DOHH2 (cell line): ENCODE measurements around the gene INPP4A.

Experiments used
- EZH2phosphoT487 ChIP-seq: fragments of 200-600 bp; sonication (generic); IDR thresholded peaks from 2 replicates; pipeline ENCODE4 v1.6.1; 2017; ENCODE audit warnings: borderline replicate concordance, mild to moderate bottlenecking, antibody characterized with exemption, low read length, moderate library complexity, mixed read lengths
- TF ChIP-seq, protein P1 (sequence below): fragments of 200-600 bp; sonication (generic); IDR thresholded peaks from one replicate; pipeline ENCODE4 v1.5.1; 2014; ENCODE audit warnings: antibody characterized with exemption, mild to moderate bottlenecking, low read depth, low read length; ENCODE audit not compliant: poor library complexity, severe bottlenecking

DNA sequence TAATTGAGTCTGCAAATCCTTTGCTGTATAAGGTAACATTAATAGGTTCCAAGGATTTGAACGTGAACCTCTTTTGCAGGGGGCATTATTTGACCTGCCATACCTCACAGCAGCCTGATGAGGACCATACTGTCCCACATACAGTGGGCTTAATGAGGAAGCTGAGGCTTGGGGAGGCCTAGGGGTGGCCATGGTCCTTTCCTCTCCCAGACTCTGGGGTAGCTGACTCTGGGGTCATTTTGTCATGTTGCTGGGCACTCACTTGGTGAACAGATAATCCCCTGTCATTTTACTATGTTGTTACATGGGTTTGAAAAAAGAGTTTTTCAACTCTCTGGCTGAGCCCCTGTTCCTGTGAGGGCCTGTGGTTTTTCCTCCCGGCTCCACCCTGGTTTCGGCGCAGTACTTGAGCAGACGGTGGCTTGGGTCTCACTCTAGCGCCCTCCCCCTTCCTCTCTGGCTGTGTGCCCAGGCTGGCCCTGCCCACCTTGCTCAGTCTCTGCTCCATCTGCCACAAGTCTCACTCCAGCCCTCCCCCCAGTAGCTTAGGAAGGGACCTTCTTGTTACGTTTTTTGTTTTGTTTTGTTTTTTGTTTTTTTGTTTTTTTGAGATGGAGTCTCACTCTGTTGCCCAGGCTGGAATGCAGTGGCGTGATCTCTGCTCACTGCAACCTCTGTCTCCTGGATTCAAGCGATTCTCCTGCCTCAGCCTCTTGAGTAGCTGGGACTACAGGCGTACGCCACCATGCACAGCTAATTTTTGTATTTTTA, 21.0 kb downstream of the INPP4A start:
- TF ChIP-seq, protein P1, sequence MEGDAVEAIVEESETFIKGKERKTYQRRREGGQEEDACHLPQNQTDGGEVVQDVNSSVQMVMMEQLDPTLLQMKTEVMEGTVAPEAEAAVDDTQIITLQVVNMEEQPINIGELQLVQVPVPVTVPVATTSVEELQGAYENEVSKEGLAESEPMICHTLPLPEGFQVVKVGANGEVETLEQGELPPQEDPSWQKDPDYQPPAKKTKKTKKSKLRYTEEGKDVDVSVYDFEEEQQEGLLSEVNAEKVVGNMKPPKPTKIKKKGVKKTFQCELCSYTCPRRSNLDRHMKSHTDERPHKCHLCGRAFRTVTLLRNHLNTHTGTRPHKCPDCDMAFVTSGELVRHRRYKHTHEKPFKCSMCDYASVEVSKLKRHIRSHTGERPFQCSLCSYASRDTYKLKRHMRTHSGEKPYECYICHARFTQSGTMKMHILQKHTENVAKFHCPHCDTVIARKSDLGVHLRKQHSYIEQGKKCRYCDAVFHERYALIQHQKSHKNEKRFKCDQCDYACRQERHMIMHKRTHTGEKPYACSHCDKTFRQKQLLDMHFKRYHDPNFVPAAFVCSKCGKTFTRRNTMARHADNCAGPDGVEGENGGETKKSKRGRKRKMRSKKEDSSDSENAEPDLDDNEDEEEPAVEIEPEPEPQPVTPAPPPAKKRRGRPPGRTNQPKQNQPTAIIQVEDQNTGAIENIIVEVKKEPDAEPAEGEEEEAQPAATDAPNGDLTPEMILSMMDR, result no peak
- TF ChIP-seq EZH2phosphoT487, result no peak
